ENCODE results near the gene FOXP1. TPM values are rescaled to one million over a fixed set of nuclear protein-coding genes. Genes with fewer than 3 reads are reported as not detected.

Gene FOXP1
- total and polyA plus RNA-seq, 9 of the 15 experiments (the other 6 are each of a cell fraction or from before 2014, with no cell fraction given), result 7.7 to 34.5 (median 13.7) TPM

- H3K9ac ChIP-seq (ENCODE audit: insufficient read depth in 1 of 2, low read depth in 2 of 2, low read length in 2 of 2), result no peak overlapping the region
- no peak for ATAC-seq
- BruUV-seq (replicated peaks), result no TSS peak
- no peaks in the 10 kb centered on the region for H3K4me1 ChIP-seq (replicated peaks in 1 of 2; ENCODE audit: control insufficient read depth in 2 of 2, insufficient read depth in 2 of 2, low read length in 2 of 2)
- 78% methylated on average over 3 of the region's 3 CpGs for WGBS (ENCODE audit: insufficient coverage, low coverage, missing lambda C conversion rate)
- H3K27me3 ChIP-seq (ENCODE audit: control insufficient read depth in 2 of 2, insufficient read depth in 2 of 2, low read length in 2 of 2), result no peaks in the 10 kb centered on the region
- H3K27ac ChIP-seq (ENCODE audit: extremely low read depth, low read depth, low read length), result no peak overlapping the region
- H3K4me2 ChIP-seq (ENCODE audit: insufficient read depth, low read length), result no peak overlapping the region
- H3K4me3 ChIP-seq, result no peak overlapping the region
- no peaks in the 10 kb centered on the region for H3K79me2 ChIP-seq (ENCODE audit: control insufficient read depth, insufficient read depth, low read length)
- ChIA-PET CTCF (ENCODE audit: low intra/inter-chr PET ratio) (no interaction called here), POLR2A (no interaction called here)
- peaks cover 18% of the 10 kb centered on the region; the same call in 2 of the 3 replicates for H3K36me3 ChIP-seq (ENCODE audit: control insufficient read depth, insufficient read depth, low read length)
- no peaks in the 10 kb centered on the region for H3K9me3 ChIP-seq (replicated peaks; ENCODE audit: control insufficient read depth, insufficient read depth, low read depth, low read length)
- intact Hi-C loops (cut with micrococcal nuclease), result no loop called here
- no peaks in the 10 kb centered on the region for H4K20me1 ChIP-seq (replicated peaks; ENCODE audit: control insufficient read depth, insufficient read depth, low read length)
- no peaks in the 10 kb centered on the region for H3K9me1 ChIP-seq (ENCODE audit: control insufficient read depth, insufficient read depth, low read length)
- TF ChIP-seq NR1H2 (CRISPR knock-in tag; IDR thresholded peaks at IDR 0.05), result no peak
- peak; percentile 55; the same call in 1 of the 2 replicates for TF ChIP-seq ZKSCAN1 (IDR thresholded peaks at IDR 0.05; ENCODE audit: low read depth, low read length)
- no peak for TF ChIP-seq ZC3H11A (IDR thresholded peaks at IDR 0.05; ENCODE audit: low read depth, low read length)
- no peak for DNase-seq (ENCODE audit: extremely low read depth in 1 of 4, low spot score in 3 of 4)
- no peak for FAIRE-seq
- H2AFZ ChIP-seq (ENCODE audit: low read depth, low read length), result no peak overlapping the region
- in situ Hi-C loops (cut with MboI), result no loop called here
Measured at GRCh38 chr3:71029770-71030169, 553.8 kb downstream of the FOXP1 start.

- CTCF ChIA-PET (ENCODE audit: low intra/inter-chr PET ratio), result no interaction called here
- in situ Hi-C loops (cut with MboI) (no loop called here), intact Hi-C loops (cut with micrococcal nuclease) (no loop called here)
- WGBS (ENCODE audit: insufficient coverage, low coverage, missing lambda C conversion rate), result 91% methylated on average over 7 of the region's 7 CpGs
- Histone ChIP-seq H3K36me3 (ENCODE audit: control insufficient read depth, insufficient read depth, low read length) (peaks cover 17% of the 10 kb centered on the region; the same call in 2 of the 3 replicates), H3K4me3 (no peak overlapping the region), H3K4me1 (replicated peaks in 1 of 2; ENCODE audit: control insufficient read depth in 2 of 2, insufficient read depth in 2 of 2, low read length in 2 of 2) (no peaks in the 10 kb centered on the region), H4K20me1 (replicated peaks; ENCODE audit: control insufficient read depth, insufficient read depth, low read length) (no peaks in the 10 kb centered on the region), H3K27ac (ENCODE audit: extremely low read depth, low read depth, low read length) (no peak overlapping the region), H3K9me1 (ENCODE audit: control insufficient read depth, insufficient read depth, low read length) (no peaks in the 10 kb centered on the region), H3K79me2 (ENCODE audit: control insufficient read depth, insufficient read depth, low read length) (no peaks in the 10 kb centered on the region), H3K9me3 (replicated peaks; ENCODE audit: control insufficient read depth, insufficient read depth, low read depth, low read length) (no peaks in the 10 kb centered on the region), H3K9ac (ENCODE audit: insufficient read depth in 1 of 2, low read depth in 2 of 2, low read length in 2 of 2) (no peak overlapping the region), H2AFZ (ENCODE audit: low read depth, low read length) (no peak overlapping the region), H3K4me2 (ENCODE audit: insufficient read depth, low read length) (no peak overlapping the region), H3K27me3 (ENCODE audit: control insufficient read depth in 2 of 2, insufficient read depth in 2 of 2, low read length in 2 of 2) (no peaks in the 10 kb centered on the region)
- DNase-seq (ENCODE audit: extremely low read depth in 1 of 4, low spot score in 3 of 4) (no peak), FAIRE-seq (no peak), ATAC-seq (no peak)
- no TSS peak for BruUV-seq (replicated peaks)
- POLR2A ChIA-PET, result interaction anchor here (0.6 to 1.4 kb wide), 2 partner anchors 10 to 18 kb away, joined by 3 read pairs; no protein-coding TSS in a partner anchor
- TF ChIP-seq ELK3 (CRISPR knock-in tag; IDR thresholded peaks at IDR 0.05) (no peak), ESRRB (CRISPR knock-in tag; IDR thresholded peaks at IDR 0.05; ENCODE audit: borderline replicate concordance) (no peak), PHB (CRISPR knock-in tag; IDR thresholded peaks at IDR 0.05) (no peak), SAFB2 (IDR thresholded peaks at IDR 0.05; ENCODE audit: borderline replicate concordance, low read depth, low read length, severe bottlenecking) (no peak), MEF2D (tag; conservative IDR thresholded peaks at IDR 0.05; ENCODE audit: low read depth) (no peak), FIP1L1 (IDR thresholded peaks at IDR 0.05; ENCODE audit: low read depth, low read length, poor library complexity, severe bottlenecking) (no peak), MCM7 (IDR thresholded peaks at IDR 0.05) (no peak), THRB (CRISPR knock-in tag; conservative IDR thresholded peaks at IDR 0.05) (no peak)
- TF ChIP-seq, protein P1, sequence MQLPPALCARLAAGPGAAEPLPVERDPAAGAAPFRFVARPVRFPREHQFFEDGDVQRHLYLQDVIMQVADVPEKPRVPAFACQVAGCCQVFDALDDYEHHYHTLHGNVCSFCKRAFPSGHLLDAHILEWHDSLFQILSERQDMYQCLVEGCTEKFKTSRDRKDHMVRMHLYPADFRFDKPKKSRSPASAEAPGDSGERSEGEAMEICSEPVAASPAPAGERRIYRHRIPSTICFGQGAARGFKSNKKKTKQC (CRISPR knock-in tag; IDR thresholded peaks at IDR 0.05), result no peak
Measured at GRCh38 chr3:71028802-71029201, 554.7 kb downstream of the FOXP1 start.
